Effector memory CD4-positive, alpha-beta T cell (primary cell): ENCODE measurements around the gene N4BP2.
A peak's percentile ranks its signal among the peaks of the same experiment; 100 is the strongest.

Experiments used
- DNase-seq, 3 donors: peaks; one replicate each; pipeline ENCODE4 v3.0.0-alpha.2; 2020
- H3K27ac ChIP-seq: 2 replicates; pipeline ENCODE4 v1.7.0; 2013; ENCODE audit warnings: mild to moderate bottlenecking, low read length, moderate library complexity; ENCODE audit not compliant: insufficient read depth, poor library complexity, severe bottlenecking
- H3K27me3 ChIP-seq: replicated peaks from 2 replicates; pipeline ENCODE4 v1.7.0; 2013; ENCODE audit warnings: mild to moderate bottlenecking, low read length; ENCODE audit not compliant: insufficient read depth, control insufficient read depth, poor library complexity, severe bottlenecking
- H3K36me3 ChIP-seq: 2 replicates; pipeline ENCODE4 v1.7.0; 2013; ENCODE audit warnings: mild to moderate bottlenecking, low read length, moderate library complexity; ENCODE audit not compliant: control insufficient read depth, insufficient read depth
- H3K4me1 ChIP-seq: 2 replicates; pipeline ENCODE4 v1.7.0; 2013; ENCODE audit warnings: low read length, mild to moderate bottlenecking; ENCODE audit not compliant: control insufficient read depth, insufficient read depth, poor library complexity, severe bottlenecking
- H3K4me3 ChIP-seq: 2 replicates; pipeline ENCODE4 v1.7.0; 2013; ENCODE audit warnings: low read length, low read depth, mild to moderate bottlenecking; ENCODE audit not compliant: insufficient read depth, poor library complexity, severe bottlenecking
- H3K9me3 ChIP-seq: 2 replicates; pipeline ENCODE4 v1.7.0; 2013; ENCODE audit warnings: mild to moderate bottlenecking, low read length, moderate library complexity; ENCODE audit not compliant: control insufficient read depth

The N4BP2 gene

GRCh38 chr4:40173470-40173875 lies 116.8 kb downstream of the N4BP2 start:
- DNase-seq, result no peak
- Histone ChIP-seq H3K27me3 (no peaks in the 10 kb centered on the region), H3K4me1 (peaks cover 8% of the 10 kb centered on the region), H3K27ac (no peak overlapping the region), H3K9me3 (no peaks in the 10 kb centered on the region), H3K36me3 (no peaks in the 10 kb centered on the region), H3K4me3 (no peak overlapping the region)

GRCh38 chr4:40176602-40177001 lies 120.0 kb downstream of the N4BP2 start:
- H3K4me3 ChIP-seq, result no peak overlapping the region
- H3K9me3 ChIP-seq, result no peaks in the 10 kb centered on the region
- no peak overlapping the region for H3K27ac ChIP-seq
- H3K4me1 ChIP-seq, result peaks cover 8% of the 10 kb centered on the region
- H3K36me3 ChIP-seq, result no peaks in the 10 kb centered on the region
- no peaks in the 10 kb centered on the region for H3K27me3 ChIP-seq
- DNase-seq, result no peak

GRCh38 chr4:40177591-40177990 lies 120.9 kb downstream of the N4BP2 start:
- Histone ChIP-seq H3K4me1 (peaks cover 8% of the 10 kb centered on the region), H3K27ac (no peak overlapping the region), H3K36me3 (no peaks in the 10 kb centered on the region), H3K27me3 (no peaks in the 10 kb centered on the region), H3K4me3 (no peak overlapping the region), H3K9me3 (no peaks in the 10 kb centered on the region)
- DNase-seq, result no peak

GRCh38 chr4:40178672-40179071 lies 122.0 kb downstream of the N4BP2 start:
- H3K36me3 ChIP-seq, result no peaks in the 10 kb centered on the region
- no peak overlapping the region for H3K27ac ChIP-seq
- H3K4me3 ChIP-seq, result no peak overlapping the region
- H3K4me1 ChIP-seq, result peaks cover 2% of the 10 kb centered on the region
- H3K27me3 ChIP-seq, result no peaks in the 10 kb centered on the region
- no peaks in the 10 kb centered on the region for H3K9me3 ChIP-seq
- no peak for DNase-seq

GRCh38 chr4:40179360-40179759 lies 122.7 kb downstream of the N4BP2 start:
- Histone ChIP-seq H3K4me1 (peaks cover 2% of the 10 kb centered on the region), H3K9me3 (no peaks in the 10 kb centered on the region), H3K27me3 (no peaks in the 10 kb centered on the region), H3K4me3 (no peak overlapping the region), H3K27ac (no peak overlapping the region), H3K36me3 (no peaks in the 10 kb centered on the region)
- DNase-seq, result no peak

GRCh38 chr4:40180356-40180755 lies 123.7 kb downstream of the N4BP2 start:
- no peaks in the 10 kb centered on the region for H3K36me3 ChIP-seq
- no peak for DNase-seq
- no peak overlapping the region for H3K27ac ChIP-seq
- H3K4me3 ChIP-seq, result no peak overlapping the region
- H3K27me3 ChIP-seq, result no peaks in the 10 kb centered on the region
- H3K4me1 ChIP-seq, result peaks cover 3% of the 10 kb centered on the region
- no peaks in the 10 kb centered on the region for H3K9me3 ChIP-seq

- no peak for DNase-seq
- H3K4me1 ChIP-seq, result peaks cover 3% of the 10 kb centered on the region
- no peaks in the 10 kb centered on the region for H3K9me3 ChIP-seq
- no peaks in the 10 kb centered on the region for H3K36me3 ChIP-seq
- H3K27me3 ChIP-seq, result no peaks in the 10 kb centered on the region
- no peak overlapping the region for H3K4me3 ChIP-seq
- H3K27ac ChIP-seq, result no peak overlapping the region
These were observed 125.4 kb downstream of the N4BP2 start for GRCh38 chr4:40182001-40182400.

- Histone ChIP-seq H3K4me3 (no peak overlapping the region), H3K36me3 (no peaks in the 10 kb centered on the region), H3K27me3 (no peaks in the 10 kb centered on the region), H3K27ac (no peak overlapping the region), H3K9me3 (no peaks in the 10 kb centered on the region), H3K4me1 (peaks cover 3% of the 10 kb centered on the region)
- no peak for DNase-seq
These were observed 126.3 kb downstream of the N4BP2 start for GRCh38 chr4:40182954-40183353.

- H3K36me3 ChIP-seq, result no peaks in the 10 kb centered on the region
- no peak for DNase-seq
- peak overlapping the region; percentile 13 for H3K4me3 ChIP-seq
- H3K27me3 ChIP-seq, result no peaks in the 10 kb centered on the region
- no peak overlapping the region for H3K27ac ChIP-seq
- H3K4me1 ChIP-seq, result peaks cover 3% of the 10 kb centered on the region
- H3K9me3 ChIP-seq, result no peaks in the 10 kb centered on the region
These were observed 127.2 kb downstream of the N4BP2 start for GRCh38 chr4:40183615-40184411.

GRCh38 chr4:40185830-40186664 lies 129.4 kb downstream of the N4BP2 start:
- Histone ChIP-seq H3K27me3 (no peaks in the 10 kb centered on the region), H3K4me3 (no peak overlapping the region), H3K9me3 (no peaks in the 10 kb centered on the region), H3K27ac (no peak overlapping the region), H3K36me3 (no peaks in the 10 kb centered on the region), H3K4me1 (peaks cover 3% of the 10 kb centered on the region)
- no peak for DNase-seq
